PFSK-1 (cell line): ENCODE measurements around the gene MAP4K5.

ENCODE experiments used
- REST ChIP-seq, 2 experiments: IDR thresholded peaks; 2 replicates each; pipeline versions ENCODE4 v1.6.1 to v1.8.0; 2011 to 2012; ENCODE audit warnings: low read depth in 2 of 2, low read length in 2 of 2, control low read depth in 1 of 2, inconsistent platforms in 1 of 2, mild to moderate bottlenecking in 1 of 2, moderate library complexity in 1 of 2; ENCODE audit not compliant: insufficient read depth in 1 of 2
- TAF1 ChIP-seq: IDR thresholded peaks from 2 replicates; pipeline ENCODE4 v1.6.1; 2012; ENCODE audit warnings: low read length, control low read depth, borderline replicate concordance; ENCODE audit not compliant: insufficient read depth

GRCh38 chr14:50379563-50379962 is 152.8 kb downstream of the MAP4K5 start:
- no peak for TF ChIP-seq TAF1
- no peak for TF ChIP-seq REST (IDR thresholded peaks at IDR 0.05; ENCODE audit: insufficient read depth in 1 of 2, low read depth in 2 of 2, low read length in 2 of 2)
